HFFc6 (cell line): ENCODE measurements around the gene TTC38. TPM values are rescaled to one million over a fixed set of nuclear protein-coding genes. Genes with fewer than 3 reads are reported as not detected.

Experiments
- DNase-seq: peaks from one replicate; pipeline ENCODE4 v3.0.0-alpha.2; 2018
- H3K27ac Mint-ChIP-seq: 2 replicates; pipeline ENCODE4 v1.8.0; 2020; ENCODE audit warnings: mild to moderate bottlenecking, mixed read lengths
- H3K27me3 Mint-ChIP-seq: 2 replicates; pipeline ENCODE4 v1.8.0; 2021; ENCODE audit warnings: mild to moderate bottlenecking, moderate library complexity, mixed read lengths; ENCODE audit not compliant: insufficient read depth
- H3K36me3 Mint-ChIP-seq: 2 replicates; pipeline ENCODE4 v1.8.0; 2021; ENCODE audit warnings: low read depth, mixed read lengths
- H3K4me1 Mint-ChIP-seq: 2 replicates; pipeline ENCODE4 v1.8.0; 2020; ENCODE audit warnings: low read depth, mixed read lengths
- H3K4me3 Mint-ChIP-seq: 2 replicates; pipeline ENCODE4 v1.8.0; 2020; ENCODE audit warnings: mild to moderate bottlenecking, moderate library complexity, mixed read lengths
- H3K9me3 Mint-ChIP-seq: 2 replicates; pipeline ENCODE4 v1.8.0; 2020; ENCODE audit warnings: mild to moderate bottlenecking, mixed read lengths
- total RNA-seq, 6 experiments: library from RNA; stranded (reverse); fragmentation: NEBNext Ultra II Directional; extraction: Animal tissue kit (Norgen Biotek cat#: 25700); gene quantifications; 2 replicates in 1 of 6; 3 replicates in 5 of 6; pipeline ENCODE4 v1.2.3, GENCODE V29; 2021
- TF ChIP-seq, protein P1 (sequence below): fragments of 200-600 bp; sonication (generic); IDR thresholded peaks from 2 replicates; pipeline ENCODE4 v1.5.0; 2021; ENCODE audit warnings: antibody characterized with exemption, mild to moderate bottlenecking

TTC38 gene
- total RNA-seq, 6 experiments from 2014 or later = 31.2 to 38.6 (median 36.6) TPM

- Mint-ChIP-seq H3K9me3 (no peaks in the 10 kb centered on the region), H3K27me3 (no peaks in the 10 kb centered on the region; the same call in 1 of the 2 replicates), H3K36me3 (peaks cover 5% of the 10 kb centered on the region; the same call in 1 of the 2 replicates), H3K4me3 (no peak overlapping the region), H3K27ac (no peak overlapping the region), H3K4me1 (peaks cover 5% of the 10 kb centered on the region)
- DNase-seq = no peak
- TF ChIP-seq, protein P1, sequence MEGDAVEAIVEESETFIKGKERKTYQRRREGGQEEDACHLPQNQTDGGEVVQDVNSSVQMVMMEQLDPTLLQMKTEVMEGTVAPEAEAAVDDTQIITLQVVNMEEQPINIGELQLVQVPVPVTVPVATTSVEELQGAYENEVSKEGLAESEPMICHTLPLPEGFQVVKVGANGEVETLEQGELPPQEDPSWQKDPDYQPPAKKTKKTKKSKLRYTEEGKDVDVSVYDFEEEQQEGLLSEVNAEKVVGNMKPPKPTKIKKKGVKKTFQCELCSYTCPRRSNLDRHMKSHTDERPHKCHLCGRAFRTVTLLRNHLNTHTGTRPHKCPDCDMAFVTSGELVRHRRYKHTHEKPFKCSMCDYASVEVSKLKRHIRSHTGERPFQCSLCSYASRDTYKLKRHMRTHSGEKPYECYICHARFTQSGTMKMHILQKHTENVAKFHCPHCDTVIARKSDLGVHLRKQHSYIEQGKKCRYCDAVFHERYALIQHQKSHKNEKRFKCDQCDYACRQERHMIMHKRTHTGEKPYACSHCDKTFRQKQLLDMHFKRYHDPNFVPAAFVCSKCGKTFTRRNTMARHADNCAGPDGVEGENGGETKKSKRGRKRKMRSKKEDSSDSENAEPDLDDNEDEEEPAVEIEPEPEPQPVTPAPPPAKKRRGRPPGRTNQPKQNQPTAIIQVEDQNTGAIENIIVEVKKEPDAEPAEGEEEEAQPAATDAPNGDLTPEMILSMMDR = no peak
These were observed 32.8 kb upstream of the TTC38 start for GRCh38 chr22:46234969-46235368.

DNA sequence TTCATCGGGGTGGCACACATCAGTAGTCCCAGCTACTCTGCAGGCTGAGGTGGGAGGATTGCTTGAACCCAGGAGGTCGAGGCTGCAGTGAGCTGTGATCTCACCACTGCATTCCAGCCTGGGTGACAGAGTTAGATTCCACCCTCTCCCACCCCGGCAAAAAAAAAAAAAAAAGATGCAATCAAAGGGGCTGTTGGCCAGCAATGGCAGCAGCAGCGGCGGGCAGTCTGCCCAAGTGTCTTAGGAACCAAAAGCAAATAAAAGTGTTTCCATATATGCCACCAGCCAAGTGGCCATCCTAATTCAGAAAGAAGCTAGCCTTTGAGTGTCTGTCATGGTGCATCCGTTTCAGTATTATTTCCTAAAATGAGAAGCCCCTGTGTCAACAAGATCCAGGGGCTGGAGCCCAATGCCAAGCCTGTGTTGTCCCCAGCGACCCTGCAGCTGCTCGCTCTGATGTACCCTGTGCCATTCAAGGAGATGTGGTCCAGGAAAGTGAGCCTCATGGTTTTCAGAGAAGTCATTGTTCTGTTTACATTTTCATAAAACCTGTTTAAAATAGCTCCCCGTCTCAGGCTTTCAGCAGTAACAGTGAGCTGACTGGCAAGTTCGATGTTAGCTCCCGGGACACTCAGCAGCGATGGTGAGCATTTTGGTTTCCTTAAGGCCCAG lies 30.2 kb upstream of the TTC38 start:
- TF ChIP-seq, protein P1 = no peak
- DNase-seq = no peak
- no peak overlapping the region for H3K4me3 Mint-ChIP-seq
- H3K9me3 Mint-ChIP-seq = no peaks in the 10 kb centered on the region
- no peaks in the 10 kb centered on the region; the same call in 1 of the 2 replicates for H3K27me3 Mint-ChIP-seq
- peaks cover 5% of the 10 kb centered on the region; the same call in 1 of the 2 replicates for H3K36me3 Mint-ChIP-seq
- peaks cover 5% of the 10 kb centered on the region for H3K4me1 Mint-ChIP-seq
- no peak overlapping the region for H3K27ac Mint-ChIP-seq

GRCh38 chr22:46238541-46238940 lies 29.3 kb upstream of the TTC38 start:
- no peaks in the 10 kb centered on the region; the same call in 1 of the 2 replicates for H3K27me3 Mint-ChIP-seq
- H3K9me3 Mint-ChIP-seq = no peaks in the 10 kb centered on the region
- H3K4me3 Mint-ChIP-seq = no peak overlapping the region
- 0 out of 2 replicates have a peak overlapping the region, but pooled peaks have one; percentile 28 for H3K27ac Mint-ChIP-seq
- no peaks in the 10 kb centered on the region; the same call in 1 of the 2 replicates for H3K4me1 Mint-ChIP-seq
- TF ChIP-seq, protein P1 = no peak
- no peak for DNase-seq
- peaks cover 5% of the 10 kb centered on the region; the same call in 1 of the 2 replicates for H3K36me3 Mint-ChIP-seq

DNA sequence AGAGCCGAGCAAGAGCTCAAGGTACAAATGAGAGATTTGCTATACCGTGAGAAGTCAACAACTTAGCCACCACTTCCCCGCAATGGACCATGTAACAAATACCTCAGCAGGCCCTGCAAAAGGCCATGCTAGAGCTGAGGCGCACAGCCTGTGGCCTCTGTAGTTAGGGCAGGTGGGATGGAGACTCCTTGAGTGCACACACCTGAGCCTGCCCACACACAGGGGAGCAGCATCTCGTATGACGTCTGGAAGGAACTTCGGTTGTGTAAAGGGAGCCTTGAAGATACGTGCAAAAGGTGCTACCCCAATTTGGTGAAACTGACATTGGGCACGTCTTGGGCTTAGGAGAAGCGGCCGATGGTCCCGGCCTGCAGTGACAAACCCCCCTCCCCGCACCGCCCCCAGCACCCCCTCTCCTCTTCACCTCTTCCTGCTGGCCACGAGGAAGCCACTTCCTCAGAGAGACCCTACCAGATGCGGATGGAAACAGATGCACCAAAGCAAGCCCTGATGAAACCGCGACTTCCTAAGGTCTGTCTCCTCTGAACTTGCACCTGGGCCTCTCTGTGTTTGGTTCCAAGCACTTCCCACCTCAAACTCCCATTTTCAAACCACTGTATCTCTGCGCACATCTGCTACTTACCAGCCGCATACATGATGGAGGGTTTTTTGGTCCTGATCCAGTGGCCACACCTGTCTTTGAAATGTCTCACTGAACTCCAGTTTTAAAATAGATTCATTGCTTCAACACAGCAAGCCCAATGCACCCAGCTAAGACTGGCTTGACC lies 28.4 kb upstream of the TTC38 start:
- no peak overlapping the region for H3K4me3 Mint-ChIP-seq
- H3K9me3 Mint-ChIP-seq = no peaks in the 10 kb centered on the region
- no peak for DNase-seq
- no peaks in the 10 kb centered on the region; the same call in 1 of the 2 replicates for H3K27me3 Mint-ChIP-seq
- no peak overlapping the region for H3K27ac Mint-ChIP-seq
- peaks cover 5% of the 10 kb centered on the region; the same call in 1 of the 2 replicates for H3K36me3 Mint-ChIP-seq
- H3K4me1 Mint-ChIP-seq = no peaks in the 10 kb centered on the region
- TF ChIP-seq, protein P1 = no peak

- no peaks in the 10 kb centered on the region for H3K4me1 Mint-ChIP-seq
- H3K9me3 Mint-ChIP-seq = no peaks in the 10 kb centered on the region
- no peak overlapping the region for H3K4me3 Mint-ChIP-seq
- no peaks in the 10 kb centered on the region; the same call in 1 of the 2 replicates for H3K27me3 Mint-ChIP-seq
- TF ChIP-seq, protein P1 = no peak
- H3K27ac Mint-ChIP-seq = no peak overlapping the region
- DNase-seq = no peak
- peaks cover 5% of the 10 kb centered on the region; the same call in 1 of the 2 replicates for H3K36me3 Mint-ChIP-seq
These were observed 27.7 kb upstream of the TTC38 start for GRCh38 chr22:46240073-46240472.
